Sigmoid colon (tissue), 7 donors: ENCODE results near the gene NFIA. TPM values are rescaled to one million over a fixed set of nuclear protein-coding genes. Genes with fewer than 3 reads are reported as not detected.
A peak's percentile ranks its signal among the peaks of the same experiment; 100 is the strongest.

ENCODE experiments used
- DNase-seq: peaks from one replicate; pipeline ENCODE4 v3.0.0-alpha.2; 2019
- H3K27ac ChIP-seq, 4 donors: fragments of 200-600 bp; sonication (generic); one replicate each; pipeline ENCODE4 v1.5.1; 2016 to 2019; ENCODE audit warnings: mild to moderate bottlenecking in 1 of 4
- H3K27me3 ChIP-seq, 3 donors: fragments of 200-600 bp; sonication (generic); one replicate each; pipeline ENCODE4 v1.5.1; 2019; ENCODE audit warnings: mild to moderate bottlenecking in 1 of 3
- H3K36me3 ChIP-seq, 4 donors: fragments of 200-600 bp; sonication (generic); one replicate each; pipeline ENCODE4 v1.5.1; 2016 to 2019
- H3K4me1 ChIP-seq, 4 donors: fragments of 200-600 bp; sonication (generic); one replicate each; pipeline ENCODE4 v1.5.1; 2017 to 2019
- H3K4me3 ChIP-seq, 4 donors: fragments of 200-600 bp; sonication (generic); one replicate each; pipeline ENCODE4 v1.5.1; 2017 to 2019; ENCODE audit warnings: mild to moderate bottlenecking in 2 of 4, moderate library complexity in 1 of 4
- H3K9me3 ChIP-seq, 4 donors: fragments of 200-600 bp in 3 of 4; sonication (generic) in 3 of 4; one replicate each; pipeline versions ENCODE4 v1.5.1 to v1.6.1; 2013 to 2019
- CTCF ChIP-seq, 4 experiments: fragments of 450-650 bp in 3 of 4; fragments of 200-600 bp in 1 of 4; IDR thresholded peaks; one replicate each; pipeline ENCODE4 v1.5.1; 2016 to 2019; ENCODE audit warnings: antibody characterized with exemption in 4 of 4, mild to moderate bottlenecking in 3 of 4, moderate library complexity in 2 of 4
- EP300 ChIP-seq, 4 donors: sonication (generic); formaldehyde crosslinking; IDR thresholded peaks; one replicate each; pipeline ENCODE4 v1.6.1; 2017; ENCODE audit warnings: antibody characterized with exemption in 4 of 4
- POLR2A ChIP-seq, 2 donors: fragments of 450-650 bp; IDR thresholded peaks; one replicate each; pipeline ENCODE4 v1.6.1; 2016; ENCODE audit warnings: antibody characterized with exemption in 2 of 2, mild to moderate bottlenecking in 2 of 2, moderate library complexity in 2 of 2
- POLR2AphosphoS5 ChIP-seq, 4 donors: sonication (generic); formaldehyde crosslinking; IDR thresholded peaks; one replicate each; pipeline ENCODE4 v1.6.1; 2017; ENCODE audit warnings: antibody characterized with exemption in 4 of 4
- WGBS, 2 donors: extraction: QIAGEN DNeasy Blood & Tissue Kit; methylation state at CpG; one replicate each; pipeline ENCODE4 v1.1.7; 2013; 5-methylcytosine and 5-hydroxymethylcytosine counted together
- intact Hi-C: fragments of 100-400 bp; cut with DNase I; formaldehyde crosslinking; loops from one replicate; pipeline ENCODE4 v1.15.1; 2023
- polyA plus RNA-seq, 3 donors: library from polyadenylated mRNA; stranded (reverse); fragments of 200-250 nt; gene quantifications; one replicate each; pipeline ENCODE4 v1.2.3, GENCODE V29; 2013
- total RNA-seq, 4 donors: library from RNA; depleted of rRNA; stranded (reverse); fragments of >200 nt; gene quantifications; one replicate each; pipeline ENCODE4 v1.1.0, GENCODE V29; 2016
- donor health status: healthy with polysubstance abuse.
- donor health status: Bipolar disorder and iron deficiency.
- donor health status: healthy.

NFIA gene
- total and polyA plus RNA-seq, 7 donors, result 2.3 to 154 (median 79.7) TPM

GRCh38 chr1:61192663-61193330, 110.4 kb downstream of the NFIA start:
- intact Hi-C loops, result no loop called here
- Histone ChIP-seq H3K36me3 (no peaks in the 10 kb centered on the region), H3K4me3 (no peak overlapping the region), H3K27me3 (no peaks in the 10 kb centered on the region), H3K9me3 (no peaks in the 10 kb centered on the region), H3K4me1 (peaks cover 0 to 50% (median 38%) of the 10 kb centered on the region in 4 donors), H3K27ac (peak overlapping the region in 2 of 4 donors; percentile 30 to 69)
- 75 to 80% methylated on average over 6 of the region's 6 CpGs for WGBS, 2 donors
- TF ChIP-seq POLR2AphosphoS5 (IDR thresholded peaks at IDR 0.05) (peak in 1 of 4 donors; percentile 22), CTCF (IDR thresholded peaks at IDR 0.05) (no peak)
- no peak for DNase-seq

GRCh38 chr1:61193808-61194207, 111.4 kb downstream of the NFIA start:
- no peak for TF ChIP-seq POLR2A (IDR thresholded peaks at IDR 0.05)
- TF ChIP-seq CTCF (IDR thresholded peaks at IDR 0.05), result no peak
- TF ChIP-seq POLR2AphosphoS5 (IDR thresholded peaks at IDR 0.05), result no peak
- TF ChIP-seq EP300 (IDR thresholded peaks at IDR 0.05), result no peak
- Histone ChIP-seq H3K4me3 (no peak overlapping the region), H3K27me3 (no peaks in the 10 kb centered on the region), H3K27ac (no peak overlapping the region), H3K4me1 (peaks cover 0 to 51% (median 38%) of the 10 kb centered on the region in 4 donors), H3K9me3 (no peaks in the 10 kb centered on the region), H3K36me3 (no peaks in the 10 kb centered on the region)
- 60 to 69% methylated on average over 1 of the region's 1 CpG for WGBS, 2 donors
- no peak for DNase-seq
- intact Hi-C loops, result no loop called here

GRCh38 chr1:61198554-61198953, 116.2 kb downstream of the NFIA start:
- WGBS, 2 donors, result 91 to 94% methylated on average over 8 of the region's 8 CpGs
- TF ChIP-seq CTCF (IDR thresholded peaks at IDR 0.05), result no peak
- TF ChIP-seq POLR2A (IDR thresholded peaks at IDR 0.05), result no peak
- TF ChIP-seq EP300 (IDR thresholded peaks at IDR 0.05), result no peak
- TF ChIP-seq POLR2AphosphoS5 (IDR thresholded peaks at IDR 0.05), result no peak
- no peaks in the 10 kb centered on the region for H3K9me3 ChIP-seq
- peaks cover 0 to 49% (median 22%) of the 10 kb centered on the region in 4 donors for H3K4me1 ChIP-seq
- H3K36me3 ChIP-seq, result no peaks in the 10 kb centered on the region
- no peaks in the 10 kb centered on the region for H3K27me3 ChIP-seq
- intact Hi-C loops, result no loop called here
- DNase-seq, result no peak
- no peak overlapping the region for H3K27ac ChIP-seq
- H3K4me3 ChIP-seq, result no peak overlapping the region

GRCh38 chr1:61201035-61201434, 118.7 kb downstream of the NFIA start:
- 92 to 94% methylated on average over 5 of the region's 5 CpGs for WGBS, 2 donors

More at GRCh38 chr1:61201035-61201434, 118.7 kb downstream of the NFIA start:
- Histone ChIP-seq H3K9me3 (no peaks in the 10 kb centered on the region), H3K36me3 (no peaks in the 10 kb centered on the region), H3K4me1 (peaks cover 0 to 42% (median 22%) of the 10 kb centered on the region in 4 donors), H3K4me3 (no peak overlapping the region), H3K27ac (no peak overlapping the region), H3K27me3 (no peaks in the 10 kb centered on the region)
- TF ChIP-seq POLR2AphosphoS5 (IDR thresholded peaks at IDR 0.05) (no peak), POLR2A (IDR thresholded peaks at IDR 0.05) (no peak), EP300 (IDR thresholded peaks at IDR 0.05) (no peak), CTCF (IDR thresholded peaks at IDR 0.05) (no peak)
- intact Hi-C loops, result no loop called here
- DNase-seq, result no peak
